HG03378 (cell line): ENCODE measurements around the gene NCSTN.
A peak's percentile ranks its signal among the peaks of the same experiment; 100 is the strongest.
"Not testable (repeated sequence)": the region's sequence is repeated elsewhere in the genome, so short reads cannot be mapped to it uniquely, and the experiment has no call there.

Source experiments
- ATAC-seq: cut with Tn5 transposase; IDR thresholded peaks from one replicate; pipeline ENCODE4 v1.9.1; 2021; ENCODE audit warnings: mild to moderate bottlenecking, moderate library complexity; ENCODE audit not compliant: unreplicated experiment

NCSTN gene

GRCh38 chr1:160370561-160371345 lies 27.6 kb downstream of the NCSTN start:
- no peak for ATAC-seq

- no peak for ATAC-seq
Observed at GRCh38 chr1:160371346-160371631, 28.1 kb downstream of the NCSTN start.

- ATAC-seq: no peak
Observed at GRCh38 chr1:160371756-160372155, 28.6 kb downstream of the NCSTN start.

GRCh38 chr1:160373696-160374095 lies 30.5 kb downstream of the NCSTN start:
- ATAC-seq: no peak

GRCh38 chr1:160374306-160375110 lies 31.3 kb downstream of the NCSTN start:
- ATAC-seq: no peak

- ATAC-seq: no peak
Observed at GRCh38 chr1:160375788-160376524, 32.8 kb downstream of the NCSTN start.

- peak; percentile 53 for ATAC-seq
Observed at GRCh38 chr1:160376525-160377131, 33.4 kb downstream of the NCSTN start.

GRCh38 chr1:160377585-160378206 lies 34.5 kb downstream of the NCSTN start:
- no peak for ATAC-seq

GRCh38 chr1:160384812-160385211 lies 41.6 kb downstream of the NCSTN start:
- ATAC-seq: not testable (repeated sequence)

GRCh38 chr1:160388406-160388805 lies 45.2 kb downstream of the NCSTN start:
- not testable (repeated sequence) for ATAC-seq

GRCh38 chr1:160394673-160395072 lies 51.5 kb downstream of the NCSTN start:
- no peak for ATAC-seq

GRCh38 chr1:160397651-160398050 lies 54.5 kb downstream of the NCSTN start:
- ATAC-seq: no peak

- no peak for ATAC-seq
Observed at GRCh38 chr1:160398823-160399222, 55.6 kb downstream of the NCSTN start.

GRCh38 chr1:160399544-160400222 lies 56.5 kb downstream of the NCSTN start:
- ATAC-seq: no peak

GRCh38 chr1:160400223-160400645 lies 57.1 kb downstream of the NCSTN start, which contains the start of gene VANGL2:
TSS of gene VANGL2 (plus strand) at chr1:160400564. CDS start at chr1:160415838, 15,274 bp downstream.
- no peak for ATAC-seq

- ATAC-seq: no peak
Observed at GRCh38 chr1:160400646-160401486, 57.7 kb downstream of the NCSTN start.

GRCh38 chr1:160401487-160401805 lies 58.3 kb downstream of the NCSTN start:
- no peak for ATAC-seq

GRCh38 chr1:160402001-160402795 lies 59.0 kb downstream of the NCSTN start:
- no peak for ATAC-seq
